WERI-Rb-1 (cell line): ENCODE measurements around the gene RPL10.

ENCODE experiments used
- DNase-seq: peaks from one replicate; pipeline ENCODE4 v3.0.0-alpha.2; 2020
- H3K27ac ChIP-seq: fragments of 250-450 bp; sonication (Bioruptor Pico); 2 replicates; pipeline ENCODE4 v1.5.1; 2020; ENCODE audit warnings: mild to moderate bottlenecking, moderate library complexity
- H3K27me3 ChIP-seq: fragments of 250-450 bp; sonication (Bioruptor Pico); 2 replicates; pipeline ENCODE4 v1.5.1; 2021; ENCODE audit warnings: mild to moderate bottlenecking, low read depth, moderate library complexity; ENCODE audit not compliant: insufficient read depth, severe bottlenecking
- H3K36me3 ChIP-seq: fragments of 250-450 bp; sonication (Bioruptor Pico); 2 replicates; pipeline ENCODE4 v1.5.1; 2020; ENCODE audit warnings: mild to moderate bottlenecking, moderate library complexity
- H3K4me3 ChIP-seq: 2 replicates; pipeline ENCODE4 v1.5.1; 2011; ENCODE audit warnings: low read depth, mild to moderate bottlenecking, control low read depth, low read length
- H3K9me3 ChIP-seq: fragments of 250-450 bp; sonication (Bioruptor Pico); 2 replicates; pipeline ENCODE4 v1.5.1; 2021; ENCODE audit warnings: mild to moderate bottlenecking, moderate library complexity; ENCODE audit not compliant: severe bottlenecking
- TF ChIP-seq, protein P1 (sequence below): IDR thresholded peaks from 2 replicates; pipeline ENCODE4 v1.5.1; 2011; ENCODE audit warnings: low read depth, mild to moderate bottlenecking, control low read depth, inconsistent platforms, low read length

The RPL10 gene

DNA sequence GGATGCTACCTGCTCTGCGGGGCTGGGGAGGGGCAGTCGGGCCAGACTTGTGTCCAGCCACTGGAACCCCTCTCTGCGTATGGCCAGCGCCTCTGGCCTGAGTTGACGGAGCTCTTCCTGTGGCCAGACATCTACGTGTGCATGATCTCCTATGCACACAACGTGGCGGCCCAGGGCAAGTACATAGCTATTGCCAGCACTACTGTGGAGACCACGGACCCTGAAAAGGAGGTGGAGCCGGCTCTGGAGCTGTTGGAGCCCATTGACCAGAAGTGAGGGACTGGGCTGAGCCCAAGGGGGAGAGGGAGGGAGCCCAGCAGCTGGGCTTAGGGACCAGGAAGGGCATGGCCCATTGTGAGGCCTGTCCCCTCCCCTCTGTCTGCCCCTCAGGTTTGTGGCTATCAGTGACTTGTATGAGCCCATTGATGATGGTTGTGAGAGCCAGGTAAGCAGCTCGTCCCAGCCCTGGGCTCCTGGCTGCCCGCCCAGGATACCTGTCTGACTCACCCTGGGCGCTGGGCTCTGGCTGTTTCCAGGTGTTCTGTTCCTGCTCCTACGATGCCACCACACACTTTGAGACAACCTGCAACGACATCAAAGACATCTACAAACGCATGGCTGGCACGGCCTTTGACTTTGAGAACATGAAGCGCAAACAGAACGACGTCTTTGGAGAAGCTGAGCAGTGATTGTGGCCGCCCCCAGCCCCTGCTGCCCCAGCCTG lies 44.0 kb downstream of the RPL10 start:
- H3K9me3 ChIP-seq, result no peaks in the 10 kb centered on the region
- TF ChIP-seq, protein P1, sequence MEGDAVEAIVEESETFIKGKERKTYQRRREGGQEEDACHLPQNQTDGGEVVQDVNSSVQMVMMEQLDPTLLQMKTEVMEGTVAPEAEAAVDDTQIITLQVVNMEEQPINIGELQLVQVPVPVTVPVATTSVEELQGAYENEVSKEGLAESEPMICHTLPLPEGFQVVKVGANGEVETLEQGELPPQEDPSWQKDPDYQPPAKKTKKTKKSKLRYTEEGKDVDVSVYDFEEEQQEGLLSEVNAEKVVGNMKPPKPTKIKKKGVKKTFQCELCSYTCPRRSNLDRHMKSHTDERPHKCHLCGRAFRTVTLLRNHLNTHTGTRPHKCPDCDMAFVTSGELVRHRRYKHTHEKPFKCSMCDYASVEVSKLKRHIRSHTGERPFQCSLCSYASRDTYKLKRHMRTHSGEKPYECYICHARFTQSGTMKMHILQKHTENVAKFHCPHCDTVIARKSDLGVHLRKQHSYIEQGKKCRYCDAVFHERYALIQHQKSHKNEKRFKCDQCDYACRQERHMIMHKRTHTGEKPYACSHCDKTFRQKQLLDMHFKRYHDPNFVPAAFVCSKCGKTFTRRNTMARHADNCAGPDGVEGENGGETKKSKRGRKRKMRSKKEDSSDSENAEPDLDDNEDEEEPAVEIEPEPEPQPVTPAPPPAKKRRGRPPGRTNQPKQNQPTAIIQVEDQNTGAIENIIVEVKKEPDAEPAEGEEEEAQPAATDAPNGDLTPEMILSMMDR, result no peak
- H3K27ac ChIP-seq, result no peak overlapping the region

DNA sequence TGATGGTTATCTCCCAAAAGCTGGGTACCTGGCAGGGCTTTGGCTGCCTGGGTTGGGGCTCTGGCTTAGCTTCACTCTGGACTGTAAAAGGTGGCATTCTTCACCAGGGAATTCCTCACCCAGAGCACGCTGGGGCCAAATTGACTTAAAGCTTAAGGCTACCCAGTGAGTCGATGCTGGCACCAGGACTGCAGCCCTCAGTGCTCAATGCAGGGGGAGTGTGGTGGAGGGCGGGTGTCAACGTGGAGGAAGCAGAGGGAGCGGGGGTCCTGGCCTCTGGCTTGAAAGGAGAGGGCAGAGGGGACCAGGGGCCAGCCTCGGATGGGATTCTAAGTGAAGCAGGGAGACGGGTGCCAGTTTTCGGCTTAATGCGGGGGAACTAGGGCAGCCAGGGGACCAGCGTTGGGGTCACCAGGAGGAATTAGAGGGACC lies 45.3 kb downstream of the RPL10 start:
- H3K27me3 ChIP-seq, result peaks cover 18% of the 10 kb centered on the region
- no peak for DNase-seq
- no peaks in the 10 kb centered on the region for H3K9me3 ChIP-seq
- H3K27ac ChIP-seq, result peak overlapping the region; percentile 79
- peaks cover 77% of the 10 kb centered on the region for H3K36me3 ChIP-seq
- H3K4me3 ChIP-seq, result peak overlapping the region; percentile 38
- TF ChIP-seq, protein P1, result no peak

More for the DNA sequence above, 44.0 kb downstream of the RPL10 start:
- H3K4me3 ChIP-seq, result no peak overlapping the region
- DNase-seq, result no peak
- H3K27me3 ChIP-seq, result peaks cover 16% of the 10 kb centered on the region
- peaks cover 71% of the 10 kb centered on the region for H3K36me3 ChIP-seq

DNA sequence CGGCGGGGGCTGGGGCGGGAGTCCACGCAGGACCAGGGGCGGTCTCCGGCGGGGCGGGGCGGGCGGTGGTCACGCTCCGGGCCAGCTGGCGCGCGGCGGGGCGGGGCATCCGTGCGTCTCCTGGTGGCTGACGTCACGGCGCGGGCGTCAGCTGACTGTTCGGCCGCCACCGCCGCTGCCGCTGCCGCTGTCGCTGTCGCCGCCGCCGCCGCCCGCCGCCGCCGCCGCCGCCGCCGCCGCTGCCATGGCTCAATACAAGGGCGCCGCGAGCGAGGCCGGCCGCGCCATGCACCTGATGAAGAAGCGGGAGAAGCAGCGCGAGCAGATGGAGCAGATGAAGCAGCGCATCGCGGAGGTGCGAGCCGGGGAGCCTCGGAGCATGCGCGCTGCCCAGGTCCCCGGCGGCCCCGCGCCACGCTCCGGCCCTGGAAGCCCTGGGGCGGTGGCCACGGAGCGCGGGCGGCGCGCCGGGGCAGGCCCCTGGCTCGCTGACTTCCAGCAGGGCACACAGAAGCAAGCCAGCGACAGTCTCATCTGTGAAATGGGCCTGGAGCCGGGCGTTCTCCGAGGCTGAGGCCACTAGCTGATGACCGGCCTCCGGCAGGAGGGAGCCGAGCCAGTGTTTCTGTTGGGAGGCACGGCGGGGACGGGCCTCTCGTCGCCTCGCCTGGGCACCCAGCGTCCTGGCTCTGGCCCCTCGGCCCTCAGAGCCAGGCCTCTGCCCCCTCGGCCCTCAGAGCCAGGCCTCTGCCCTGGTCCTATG lies 46.0 kb downstream of the RPL10 start, which contains the start of gene FAM50A:
TSS of gene FAM50A (plus strand) at position 150 of the 763 bp plus-strand sequence. CDS start at position 245, 95 bp downstream.
- peaks cover 22% of the 10 kb centered on the region for H3K27me3 ChIP-seq
- H3K9me3 ChIP-seq, result no peaks in the 10 kb centered on the region
- H3K4me3 ChIP-seq, result peak within 1 kb of the TSS; percentile 68
- peak; percentile 84 for DNase-seq
- TF ChIP-seq, protein P1, result no peak
- H3K36me3 ChIP-seq, result peaks cover 77% of the 10 kb centered on the region
- H3K27ac ChIP-seq, result peak within 1 kb of the TSS; percentile 85

GRCh38 chrX:154444755-154445246 lies 46.6 kb downstream of the RPL10 start:
- Histone ChIP-seq H3K4me3 (peak overlapping the region; percentile 68), H3K27ac (peak overlapping the region; percentile 85), H3K36me3 (peaks cover 78% of the 10 kb centered on the region), H3K9me3 (no peaks in the 10 kb centered on the region), H3K27me3 (peaks cover 24% of the 10 kb centered on the region)
- TF ChIP-seq, protein P1, result no peak
- DNase-seq, result no peak

GRCh38 chrX:154445776-154446175 lies 47.6 kb downstream of the RPL10 start:
- Histone ChIP-seq H3K36me3 (peaks cover 78% of the 10 kb centered on the region), H3K27me3 (peaks cover 29% of the 10 kb centered on the region), H3K9me3 (no peaks in the 10 kb centered on the region), H3K4me3 (no peak overlapping the region), H3K27ac (no peak overlapping the region)
- no peak for DNase-seq
- TF ChIP-seq, protein P1, result no peak
